Measurements from ENCODE around the gene DUSP14. TPM values are rescaled to one million over a fixed set of nuclear protein-coding genes. Genes with fewer than 3 reads are reported as not detected.

DUSP14 gene
- total and polyA plus RNA-seq, 2 of the 13 experiments (the other 11 are each of a cell fraction or from before 2014, with no cell fraction given) = 33.5 to 39.8 TPM

- TF ChIP-seq ZMAT5 (CRISPR knock-in tag; IDR thresholded peaks at IDR 0.05; ENCODE audit: borderline replicate concordance, low read depth) (no peak), E2F1 (CRISPR knock-in tag; IDR thresholded peaks at IDR 0.05) (no peak), ZBTB38 (CRISPR knock-in tag; IDR thresholded peaks at IDR 0.05) (no peak), ZNF564 (CRISPR knock-in tag; IDR thresholded peaks at IDR 0.05) (no peak), ZNF678 (CRISPR knock-in tag; IDR thresholded peaks at IDR 0.05) (no peak), MZF1 (CRISPR knock-in tag; IDR thresholded peaks at IDR 0.05; ENCODE audit: borderline replicate concordance) (no peak), CTCF (CRISPR knock-in tag; IDR thresholded peaks at IDR 0.05) (peak; percentile 41; the same call in 1 of the 2 replicates), FOXM1 (CRISPR knock-in tag; IDR thresholded peaks at IDR 0.05) (no peak), KAT8 (CRISPR knock-in tag; IDR thresholded peaks at IDR 0.05) (0 out of 2 replicates have a peak, but pooled peaks have one; percentile 23), SRSF4 (IDR thresholded peaks at IDR 0.05; ENCODE audit: low read depth, low read length, poor library complexity, severe bottlenecking) (no peak), MAZ (IDR thresholded peaks at IDR 0.05; ENCODE audit: borderline replicate concordance, low read depth, low read length) (no peak), MAZ (CRISPR knock-in tag; IDR thresholded peaks at IDR 0.05; ENCODE audit: low read depth) (no peak), SETDB1 (CRISPR knock-in tag; IDR thresholded peaks at IDR 0.05; ENCODE audit: borderline replicate concordance) (no peak), ZNF572 (CRISPR knock-in tag; IDR thresholded peaks at IDR 0.05) (no peak), ZNF691 (CRISPR knock-in tag; IDR thresholded peaks at IDR 0.05; ENCODE audit: borderline replicate concordance, low read depth) (no peak), ZBTB39 (CRISPR knock-in tag; IDR thresholded peaks at IDR 0.05) (no peak), ZFYVE20 (CRISPR knock-in tag; IDR thresholded peaks at IDR 0.05; ENCODE audit: borderline replicate concordance, low read depth) (no peak), SALL1 (CRISPR knock-in tag; IDR thresholded peaks at IDR 0.05) (peak; percentile 40), SKIL (CRISPR knock-in tag; IDR thresholded peaks at IDR 0.05; ENCODE audit: borderline replicate concordance) (no peak)
Observed at GRCh38 chr17:37490022-37490587, 414 bp downstream of the DUSP14 start (continued).

Data from HepG2 (cell line).